Measurements from ENCODE around the gene INAFM1.
"Not testable (repeated sequence)": the region's sequence is repeated elsewhere in the genome, so short reads cannot be mapped to it uniquely, and the experiment has no call there.

Gene INAFM1

DNA sequence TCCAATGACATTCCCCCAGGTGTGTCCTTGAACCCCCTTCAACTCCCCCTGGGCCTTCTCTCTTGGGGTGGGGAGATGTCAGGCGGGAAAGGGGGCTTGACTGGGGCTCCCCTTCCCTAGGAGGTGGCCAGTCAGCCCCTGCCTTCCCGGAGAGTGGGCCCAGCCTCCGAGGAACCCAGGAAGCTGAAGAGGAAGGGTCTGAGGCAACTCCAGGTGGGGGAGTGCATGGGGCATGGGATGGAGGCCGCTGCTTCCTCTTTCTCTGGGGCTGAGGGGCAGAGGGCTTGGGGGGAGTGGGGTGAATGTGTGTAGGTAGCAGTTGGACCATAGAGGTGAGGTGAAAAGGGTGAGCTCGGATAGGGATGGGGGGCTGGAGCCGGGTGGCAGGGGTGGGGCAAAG lies 2.7 kb upstream of the INAFM1 start:
- DNase-seq: no peak

- DNase-seq: no peak
Measured at GRCh38 chr19:47272448-47273312, 2.0 kb upstream of the INAFM1 start.

GRCh38 chr19:47273313-47274070 lies 1.2 kb upstream of the INAFM1 start:
- DNase-seq: peak; percentile 91

DNA sequence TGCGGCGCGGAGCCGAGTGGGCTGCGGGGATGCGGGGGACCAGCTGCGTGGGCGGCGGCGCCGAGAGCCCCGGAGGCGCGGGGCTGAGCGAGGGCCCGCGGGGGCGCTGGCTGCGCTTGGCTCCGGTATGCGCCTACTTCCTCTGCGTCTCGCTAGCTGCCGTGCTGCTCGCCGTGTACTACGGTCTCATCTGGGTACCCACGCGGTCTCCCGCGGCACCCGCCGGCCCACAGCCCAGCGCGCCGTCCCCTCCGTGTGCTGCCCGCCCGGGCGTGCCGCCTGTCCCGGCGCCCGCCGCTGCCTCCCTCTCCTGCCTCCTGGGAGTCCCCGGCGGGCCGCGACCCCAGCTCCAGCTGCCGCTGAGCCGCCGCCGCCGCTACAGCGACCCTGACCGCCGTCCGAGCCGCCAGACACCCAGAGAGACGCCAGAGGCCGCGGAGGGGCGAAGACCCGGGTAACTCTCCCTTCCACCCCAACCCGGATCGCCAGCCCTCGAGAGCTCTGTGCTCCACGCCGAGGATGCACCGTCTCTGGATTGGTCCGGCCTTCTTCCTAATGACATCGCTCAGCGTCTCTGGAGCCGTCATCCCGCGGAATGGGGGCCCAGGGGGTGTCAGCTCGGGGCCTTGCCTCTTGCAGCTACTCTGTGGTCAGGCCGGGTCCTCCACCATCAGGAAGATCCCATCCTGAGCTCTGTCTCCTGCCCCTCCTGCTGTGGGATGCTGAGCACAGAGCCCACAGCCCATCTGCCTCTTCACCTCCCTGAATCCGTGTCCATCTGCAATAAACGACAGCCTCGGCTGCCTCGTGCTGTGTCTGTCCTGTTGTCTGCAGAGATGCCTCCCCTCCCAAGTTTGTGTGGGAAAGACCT lies 441 bp downstream of the INAFM1 start:
- DNase-seq: no peak

GRCh38 chr19:47275791-47276461 lies 1.2 kb downstream of the INAFM1 start:
- DNase-seq: no peak

GRCh38 chr19:47276513-47276912 lies 1.8 kb downstream of the INAFM1 start:
- DNase-seq: not testable (repeated sequence)

DNA sequence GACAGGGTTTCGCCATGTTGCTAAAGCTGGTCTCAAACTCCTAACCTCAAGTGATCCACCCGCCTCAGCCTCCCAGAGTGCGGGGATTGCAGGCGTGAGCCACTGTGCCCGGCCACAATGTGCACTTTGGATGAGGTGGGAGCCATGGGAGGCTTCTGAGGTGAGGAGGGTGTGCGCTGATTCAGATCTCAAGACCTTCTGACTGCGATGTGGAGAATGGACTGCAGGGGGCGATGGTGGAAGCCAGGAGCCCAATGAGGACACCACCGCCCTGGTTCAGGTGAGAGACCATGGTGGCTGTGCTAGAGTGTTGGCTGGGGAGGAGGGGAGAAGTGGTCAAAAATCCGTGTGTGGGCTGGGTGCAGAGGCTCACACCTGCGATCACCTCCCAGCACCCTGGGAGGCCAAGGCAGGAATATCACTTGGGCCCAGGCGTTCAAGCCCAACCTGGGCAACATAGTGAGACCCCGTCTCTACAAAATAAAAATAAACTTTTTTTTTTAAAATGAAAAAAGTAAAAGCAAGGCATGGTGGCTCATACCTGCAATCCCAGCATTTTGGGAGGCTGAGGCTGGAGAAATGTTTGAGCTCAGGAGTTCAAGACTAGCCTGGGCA lies 5.6 kb downstream of the INAFM1 start:
- DNase-seq: no peak

DNA sequence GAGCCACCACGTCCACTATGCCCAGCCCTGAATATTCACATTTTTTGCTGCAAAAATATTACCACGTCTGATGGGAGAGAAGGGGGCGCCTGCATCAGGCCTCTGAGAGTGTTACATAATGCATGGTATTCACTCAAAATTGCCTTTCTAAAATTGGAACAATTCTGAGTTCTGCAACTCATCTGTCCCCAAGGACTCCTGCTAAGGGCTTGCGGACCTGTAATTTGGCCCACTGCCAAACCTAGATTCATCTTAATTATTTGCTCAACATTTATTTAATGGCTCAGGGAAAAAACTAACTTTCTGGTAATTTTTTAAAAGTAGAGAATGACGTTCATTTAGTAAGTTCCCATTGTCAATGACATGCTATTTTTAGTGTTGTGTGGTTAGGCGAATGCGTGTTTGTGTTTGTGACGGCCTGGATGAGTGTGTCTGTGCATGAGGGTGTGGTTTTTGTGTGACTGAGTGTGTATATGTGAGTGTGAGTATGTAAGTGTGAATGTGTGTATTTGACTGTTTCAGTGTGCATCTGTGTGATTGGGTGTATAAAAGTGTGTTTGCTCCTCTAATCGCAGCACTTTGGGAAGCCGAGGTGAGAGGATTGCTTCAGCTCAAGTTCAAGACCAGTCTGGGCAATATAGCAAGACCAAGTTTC lies 8.8 kb downstream of the INAFM1 start:
- DNase-seq: no peak

GRCh38 chr19:47284324-47284899 lies 9.7 kb downstream of the INAFM1 start:
- DNase-seq: no peak

DNA sequence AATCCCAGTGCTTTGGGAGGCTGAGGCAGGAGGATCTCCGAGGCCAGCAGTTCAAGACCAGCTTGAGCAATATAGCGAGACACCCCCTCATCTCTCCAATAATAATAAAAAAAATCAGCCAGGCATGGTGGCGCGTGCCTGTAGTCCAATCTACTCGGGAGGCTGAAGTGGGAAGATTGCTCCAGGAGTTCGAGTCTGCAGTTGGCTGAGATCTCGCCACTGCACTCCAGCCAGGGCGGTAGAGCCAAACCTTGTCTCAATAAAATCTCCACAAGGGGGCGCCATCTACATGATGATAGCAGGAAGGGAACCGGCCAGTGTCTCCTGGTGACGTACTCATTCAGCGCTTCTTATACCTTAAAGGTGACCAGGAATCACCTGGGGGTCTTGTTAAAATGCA lies 21.4 kb downstream of the INAFM1 start:
- DNase-seq: no peak

- DNase-seq: not testable (repeated sequence)
Measured at GRCh38 chr19:47300867-47301266, 26.2 kb downstream of the INAFM1 start.

DNA sequence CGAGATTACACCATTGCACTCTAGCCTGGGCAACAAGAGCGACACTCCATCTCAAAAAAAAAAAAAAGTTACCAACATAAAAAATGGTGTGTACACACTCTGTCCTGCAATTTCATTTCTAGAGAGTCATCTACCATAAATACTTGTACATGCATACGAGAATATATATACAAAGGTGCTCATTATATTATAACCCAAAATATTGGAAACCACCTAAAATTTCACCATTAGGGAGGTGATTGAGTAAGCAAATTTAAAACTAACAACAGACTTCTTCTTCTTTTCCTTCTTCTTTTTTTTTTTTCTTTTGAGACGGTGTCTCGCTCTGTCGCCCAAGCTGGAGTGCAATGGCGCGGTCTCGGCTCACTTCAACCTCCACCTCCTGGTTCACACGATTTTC lies 27.6 kb downstream of the INAFM1 start:
- no peak for DNase-seq

DNA sequence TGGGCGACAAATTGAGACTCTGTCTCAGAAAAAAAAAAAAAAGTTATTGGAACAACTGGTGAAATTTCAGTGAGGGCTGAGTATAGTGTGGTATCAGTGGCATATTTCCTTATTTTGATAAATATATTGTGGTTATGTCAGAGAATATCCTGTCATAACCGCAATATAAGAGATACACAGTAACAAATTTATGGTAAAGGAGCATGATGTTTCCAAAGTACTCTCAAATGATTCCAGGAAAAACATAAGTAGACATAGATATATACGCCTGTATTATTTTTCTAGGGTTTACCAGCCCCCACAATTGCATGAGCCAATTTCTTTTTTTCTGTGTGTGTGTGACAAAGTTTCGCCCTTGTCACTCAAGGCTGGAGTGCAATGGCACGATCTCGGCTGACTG lies 29.3 kb downstream of the INAFM1 start:
- no peak for DNase-seq

DNA sequence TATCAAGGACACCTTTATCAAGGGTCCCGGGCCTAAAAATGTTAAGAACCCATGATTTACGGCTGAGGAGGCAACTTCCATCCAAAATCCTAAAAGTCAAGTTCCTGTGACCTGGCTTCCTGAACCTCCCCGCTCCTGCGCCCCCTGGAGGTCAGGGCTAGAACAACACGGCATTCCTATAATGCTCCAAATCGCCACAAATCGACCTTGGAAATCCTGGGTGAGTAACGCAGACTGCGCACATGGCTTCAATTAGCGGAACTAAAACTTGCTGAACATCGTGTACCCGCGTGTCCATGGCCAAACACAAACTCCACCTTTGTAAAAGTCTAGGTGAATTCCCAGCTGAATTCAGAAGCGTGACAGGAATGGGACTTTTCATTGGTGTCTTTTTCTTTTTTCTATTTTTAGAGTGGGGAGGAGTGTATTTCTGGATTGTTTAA lies 30.6 kb downstream of the INAFM1 start:
- no peak for DNase-seq

DNA sequence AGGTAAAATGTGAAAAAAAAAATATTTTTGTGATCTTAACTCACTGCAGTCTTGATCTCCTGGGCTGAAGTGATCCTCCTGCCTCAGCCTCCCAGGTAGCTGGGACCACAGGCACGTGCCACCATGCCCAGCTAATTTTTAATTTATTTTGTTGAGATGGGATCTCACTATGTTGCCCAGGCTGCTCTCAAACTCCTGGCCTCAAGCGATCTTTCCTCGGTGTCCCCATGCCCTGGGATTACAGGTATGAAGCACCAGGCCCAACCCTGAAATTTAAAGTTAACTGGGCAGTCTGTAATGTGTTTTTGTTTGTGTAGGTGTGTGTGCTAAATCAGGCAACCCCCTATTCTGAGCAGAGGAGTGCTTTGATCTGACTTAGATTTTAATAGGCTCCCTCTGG lies 31.6 kb downstream of the INAFM1 start:
- DNase-seq: no peak

DNA sequence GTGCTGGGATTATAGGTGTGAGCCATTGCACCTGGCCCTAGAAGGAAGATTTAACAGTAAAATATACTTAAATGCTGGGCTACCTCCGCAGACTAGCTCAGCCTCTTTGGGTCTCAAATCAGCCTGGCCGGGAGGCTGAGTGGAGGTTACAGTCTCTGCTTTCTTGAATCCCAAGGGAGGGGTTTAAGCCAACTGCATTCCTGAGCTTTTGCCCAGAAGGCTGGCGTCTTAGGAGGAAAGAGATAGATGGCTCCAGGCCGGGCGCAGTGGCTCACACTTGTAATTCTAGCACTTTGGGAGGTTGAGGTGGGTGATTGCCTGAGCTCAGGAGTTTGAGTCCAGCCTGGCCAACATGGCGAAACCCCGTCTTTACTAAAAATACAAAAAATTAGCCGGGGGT lies 34.4 kb downstream of the INAFM1 start:
- DNase-seq: no peak

DNA sequence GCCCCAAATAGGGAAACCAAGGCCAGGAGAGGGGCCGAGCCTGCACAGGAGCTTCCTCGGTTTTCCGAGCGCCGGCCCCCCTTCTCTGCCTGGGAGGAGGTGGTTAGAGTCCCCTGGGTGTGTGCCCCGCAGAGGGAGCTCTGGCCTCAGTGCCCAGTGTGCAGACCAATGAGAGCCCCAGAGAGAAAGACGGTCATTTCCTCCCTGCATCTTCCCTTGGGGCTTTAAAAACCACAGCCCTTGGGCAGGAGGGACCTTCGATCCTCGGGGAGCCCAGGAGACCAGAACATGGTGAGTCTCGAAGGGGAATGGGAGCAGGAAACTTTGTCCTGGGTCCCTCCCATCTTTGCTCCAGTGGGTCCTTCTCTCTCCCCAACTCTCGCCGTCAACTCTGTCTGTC lies 34.9 kb downstream of the INAFM1 start, which contains the start of gene C5AR1:
C5AR1 (plus strand) TSS at position 254 of the 400 bp plus-strand sequence; CDS start at position 289, 35 bp downstream.
- no peak for DNase-seq

DNA sequence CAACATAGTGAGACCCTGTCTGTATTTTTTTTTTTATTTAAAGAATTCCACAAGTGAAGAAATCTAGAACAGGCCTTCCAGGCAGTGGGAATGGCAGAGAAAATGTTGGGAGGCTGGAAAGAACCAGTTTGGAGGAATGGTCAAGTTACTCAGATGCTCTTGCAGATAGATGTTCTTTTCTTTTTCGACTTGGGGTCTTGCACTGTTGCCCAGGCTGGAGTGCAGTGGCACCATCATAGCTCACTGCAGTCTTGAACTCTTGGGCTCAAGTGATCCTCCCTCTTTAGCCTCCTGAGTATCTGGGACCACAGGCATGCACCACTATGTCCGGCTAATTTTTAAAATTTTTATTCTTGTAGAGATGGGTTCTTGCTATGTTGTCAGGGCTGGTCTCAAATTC lies 35.6 kb downstream of the INAFM1 start:
- DNase-seq: no peak

DNA sequence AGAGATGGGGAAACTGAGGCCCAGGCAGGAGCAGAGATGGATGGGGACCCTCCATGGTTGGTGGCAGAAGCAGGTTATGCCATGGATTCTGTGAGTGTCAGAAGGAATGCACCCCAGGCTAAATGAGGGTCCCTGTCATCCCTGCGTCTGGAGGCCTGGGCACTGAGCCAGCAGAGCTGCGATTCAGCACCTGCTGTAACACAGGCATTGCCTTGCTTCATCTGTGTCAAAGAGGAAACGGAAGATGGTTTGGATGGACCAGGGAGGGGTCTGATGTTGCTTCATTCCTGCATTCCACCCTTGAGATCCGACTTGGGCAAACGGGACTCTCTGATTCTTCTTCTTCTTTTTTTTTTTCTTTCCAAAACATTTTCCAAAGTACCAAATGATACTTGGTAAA lies 36.1 kb downstream of the INAFM1 start:
- DNase-seq: no peak

DNA sequence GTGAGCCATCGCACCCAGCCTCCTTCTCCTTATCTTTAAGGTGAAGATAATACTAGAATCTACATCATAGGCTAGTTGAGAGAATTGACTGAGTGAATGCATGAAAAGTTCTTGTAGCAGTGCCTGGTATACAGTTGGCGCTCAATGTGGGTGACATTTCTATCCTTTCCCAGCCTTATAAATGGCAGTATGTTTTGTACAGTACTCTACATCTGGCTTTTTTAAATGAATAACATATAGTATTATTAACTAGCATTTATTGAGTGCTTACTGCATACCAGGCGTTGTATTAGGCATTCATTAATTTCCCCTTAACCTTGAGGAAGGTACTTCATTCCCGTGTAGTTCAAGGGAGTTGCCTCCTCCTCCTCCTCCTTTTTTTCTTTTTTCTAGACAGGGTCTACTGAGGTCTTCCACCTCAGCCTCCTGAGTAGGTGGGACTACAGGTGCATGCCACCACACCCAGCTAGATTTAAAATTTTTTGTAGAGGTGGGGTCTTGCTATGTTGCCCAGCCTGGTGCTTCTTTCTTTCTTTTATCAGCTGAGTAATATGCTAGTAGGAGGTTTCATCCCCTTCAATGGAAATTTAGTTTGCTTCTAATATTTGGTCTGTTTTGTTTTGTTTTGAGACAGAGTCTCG lies 37.8 kb downstream of the INAFM1 start:
- DNase-seq: no peak
